Stimulated activated CD8-positive, alpha-beta memory T cell treated with anti-CD3 and anti-CD28 coated beads, Interleukin-2, amount 100 ng/mL, for 1 hour (primary cell): ENCODE data around the gene PMM1.
A peak's percentile ranks its signal among the peaks of the same experiment; 100 is the strongest.

ENCODE experiments used
- DNase-seq, 2 donors: peaks; one replicate each; pipeline ENCODE4 v3.0.0-alpha.2; 2020; ENCODE audit warnings: low read depth in 2 of 2

Gene PMM1

DNA sequence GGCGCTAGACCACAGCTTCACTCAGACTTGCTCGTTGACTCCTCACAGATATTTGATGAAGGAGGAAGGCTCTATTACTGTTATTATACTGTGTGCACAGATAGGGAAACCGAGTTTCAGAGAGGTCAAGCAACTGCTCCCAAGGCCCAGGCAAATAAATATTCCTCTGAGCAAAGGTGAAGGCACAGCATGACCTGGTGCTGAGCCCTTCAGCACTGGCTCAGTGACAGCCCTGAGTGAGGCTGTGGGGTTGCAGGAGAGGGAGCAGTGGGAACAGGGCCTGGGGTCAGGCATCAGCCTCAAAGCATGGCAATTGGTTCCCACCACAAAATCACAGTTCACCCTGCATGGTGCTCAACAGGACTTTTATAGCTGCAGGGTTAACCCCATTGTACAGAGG lies 52.4 kb downstream of the PMM1 start:
- no peak for DNase-seq

DNA sequence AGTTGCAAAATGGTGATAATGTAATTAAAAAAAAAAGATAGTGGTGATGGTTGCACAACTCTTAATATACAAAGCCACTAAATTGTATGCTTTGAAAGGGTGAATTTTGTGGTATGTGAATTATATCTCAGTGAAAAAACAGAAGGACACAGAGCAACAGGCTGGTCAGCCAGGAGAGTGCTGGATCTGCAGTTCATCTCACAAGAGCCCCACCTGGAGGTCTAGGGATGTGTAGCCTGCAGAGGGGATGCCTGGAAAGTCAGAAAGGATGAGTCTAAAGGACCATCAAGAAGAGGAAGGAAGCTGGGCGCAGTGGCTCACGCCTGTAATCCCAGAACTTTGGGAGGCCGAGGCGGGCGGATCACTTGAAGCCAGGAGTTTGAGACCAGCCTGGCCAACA lies 54.4 kb downstream of the PMM1 start:
- DNase-seq = no peak

DNA sequence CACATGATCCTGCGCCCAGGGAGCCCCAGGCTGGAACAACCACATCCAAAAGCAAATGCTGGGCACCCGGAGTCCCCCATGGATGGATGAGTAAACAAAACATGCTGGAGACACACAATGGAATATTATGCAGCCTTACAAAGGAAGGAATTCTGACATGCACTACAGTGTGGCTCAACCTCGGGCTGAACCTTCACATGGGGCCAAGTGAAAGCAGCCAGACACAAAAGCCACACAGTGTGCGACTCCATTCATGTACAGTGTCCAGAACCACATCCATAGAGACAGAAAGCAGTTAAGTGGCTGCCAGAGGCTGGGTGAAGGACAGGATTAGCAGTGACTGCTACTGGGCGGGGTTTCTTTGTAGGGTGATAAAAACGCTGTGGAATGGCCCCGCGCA lies 55.4 kb downstream of the PMM1 start:
- no peak for DNase-seq

DNA sequence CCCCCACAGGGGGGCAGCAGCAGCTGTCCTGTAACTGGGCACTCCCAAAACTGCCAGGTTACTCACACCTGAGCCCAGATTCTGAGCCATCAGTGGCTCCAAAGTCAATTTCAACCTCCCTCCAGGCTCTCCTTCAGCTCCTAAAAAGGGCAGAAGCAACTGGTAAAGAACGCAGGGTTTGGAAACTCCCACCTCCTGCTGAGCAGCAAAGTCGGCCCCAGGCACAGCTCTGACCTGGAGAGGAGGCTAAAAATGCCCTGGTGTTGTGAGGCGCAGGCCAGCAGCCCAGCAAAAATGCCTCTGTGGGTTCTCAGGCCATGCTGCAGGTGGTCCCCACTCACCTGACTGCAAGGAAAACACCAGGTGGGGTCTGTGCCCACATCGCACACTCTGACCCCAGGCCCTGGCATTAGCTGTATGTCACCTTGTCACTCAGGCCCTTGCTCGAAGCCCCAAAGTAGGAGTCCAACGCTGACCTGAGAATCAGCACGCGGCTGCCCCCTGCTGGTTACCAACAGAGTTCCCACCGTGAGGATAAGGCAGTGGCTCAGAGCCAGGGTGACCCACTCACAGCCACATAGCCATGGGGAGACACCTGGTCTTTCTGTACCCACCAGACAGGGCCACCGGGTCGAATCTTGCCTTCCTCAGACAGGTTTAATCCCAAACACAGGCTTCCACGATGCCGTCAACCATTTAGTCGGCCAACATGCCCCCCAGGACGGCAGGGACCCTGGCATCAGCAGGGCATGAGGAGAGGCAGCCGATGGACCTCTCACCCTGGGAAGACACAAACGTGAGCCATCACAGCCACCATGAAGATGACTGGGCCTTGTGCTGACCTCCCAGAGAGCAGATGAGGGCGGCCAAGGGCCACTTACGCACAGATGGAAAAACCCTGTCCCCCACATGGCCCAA lies 56.5 kb downstream of the PMM1 start:
- peak; percentile 29 to 41 for DNase-seq

DNA sequence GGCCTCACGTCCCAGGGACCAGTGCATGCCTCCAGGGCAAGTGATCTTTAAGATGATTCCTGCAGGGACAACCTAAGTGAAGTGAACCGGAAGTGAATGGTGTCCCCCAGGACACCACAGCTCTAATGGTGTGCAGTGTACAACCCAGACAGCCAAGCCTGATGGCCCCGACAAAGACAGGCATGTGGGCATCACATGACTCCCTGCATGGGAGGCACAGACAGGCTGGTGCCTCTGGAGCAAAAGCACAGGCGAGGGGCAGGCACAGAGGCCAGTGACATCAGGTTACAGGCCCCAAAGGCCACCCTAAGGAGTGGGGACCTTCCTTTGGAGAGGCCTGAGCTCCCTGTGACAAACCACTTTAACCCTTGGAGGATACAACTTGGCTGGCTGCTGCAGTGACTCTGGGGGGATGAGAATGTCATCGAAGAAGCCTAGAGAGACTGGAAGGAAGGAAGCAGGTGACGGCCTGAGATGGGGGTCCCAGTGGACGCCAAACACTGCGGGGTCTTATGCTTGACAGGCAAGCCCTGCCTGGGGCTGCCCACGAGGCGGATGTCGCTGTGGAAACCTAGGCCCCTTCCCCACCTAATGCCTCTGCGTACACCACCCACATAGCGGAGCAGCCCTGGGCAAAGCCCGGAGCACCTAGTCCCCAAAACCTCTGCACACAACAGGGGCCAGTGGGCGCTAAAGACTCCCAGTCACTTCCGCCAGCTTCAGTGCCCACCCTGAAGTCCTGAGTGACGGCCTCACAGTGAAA lies 57.7 kb downstream of the PMM1 start:
- DNase-seq = no peak

GRCh38 chr22:41530890-41531714 lies 58.5 kb downstream of the PMM1 start:
- no peak for DNase-seq

DNA sequence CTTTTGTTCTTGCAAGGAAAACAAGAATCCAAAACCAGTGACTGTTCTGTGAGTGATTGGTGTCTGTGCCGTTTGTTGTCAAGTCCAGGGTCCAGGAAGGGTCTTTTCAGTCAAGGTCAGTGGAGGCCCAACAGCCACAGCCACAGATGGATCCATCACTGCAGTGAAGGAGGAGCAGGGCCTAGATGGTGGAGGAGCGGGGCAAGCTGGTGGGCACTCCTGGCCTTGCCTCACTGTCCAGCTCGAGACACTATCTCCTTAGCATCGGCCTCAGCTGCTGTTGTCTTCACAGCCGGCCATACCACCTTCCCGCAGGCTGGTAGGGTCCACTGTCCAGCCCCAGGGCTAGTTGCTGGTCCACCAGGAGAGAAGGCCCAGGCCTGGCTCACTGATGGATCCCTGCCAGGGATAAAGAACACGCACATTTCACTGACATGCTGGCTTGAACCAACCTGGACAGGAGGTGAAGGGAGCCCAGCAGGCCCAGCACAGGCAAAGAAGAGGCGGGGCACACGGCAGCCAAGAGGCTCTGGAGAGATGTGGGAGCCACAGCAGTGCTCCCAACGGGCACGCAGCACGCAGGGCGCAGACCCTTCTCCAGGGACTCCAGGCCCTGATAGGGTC lies 60.6 kb downstream of the PMM1 start:
- no peak for DNase-seq

- DNase-seq = no peak
These were observed 61.4 kb downstream of the PMM1 start for GRCh38 chr22:41528132-41528766.
